ENCODE measurements around the gene THADA. TPM values are rescaled to one million over a fixed set of nuclear protein-coding genes. Genes with fewer than 3 reads are reported as not detected.
A peak's percentile ranks its signal among the peaks of the same experiment; 100 is the strongest.
"Not testable (repeated sequence)": the region's sequence is repeated elsewhere in the genome, so short reads cannot be mapped to it uniquely, and the experiment has no call there.

The THADA gene
- polyA plus RNA-seq, 4 donors: 32.5 to 38.4 (median 33.5) TPM

DNA sequence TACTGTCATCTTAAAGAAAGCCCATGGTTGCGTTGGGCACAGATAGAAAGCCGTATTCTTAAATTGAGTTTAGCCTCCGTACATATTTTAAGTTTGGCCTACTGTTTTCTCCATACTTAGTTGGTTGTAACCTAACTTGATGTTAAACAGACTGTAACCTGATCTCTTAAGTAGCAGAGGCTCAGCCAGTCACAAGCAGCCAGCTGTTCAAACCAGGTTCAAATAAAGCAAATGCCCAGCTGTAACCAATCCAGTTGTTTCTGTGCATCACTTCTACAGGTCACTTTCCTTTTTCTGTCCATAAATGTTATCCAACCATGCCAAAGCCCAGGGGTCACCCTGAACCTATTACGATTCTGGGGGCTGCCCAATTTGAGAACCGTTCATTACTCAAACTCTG lies 10.0 kb upstream of the THADA start:
- no peak for DNase-seq (ENCODE audit: low read depth in 4 of 4, low spot score in 2 of 4)

DNA sequence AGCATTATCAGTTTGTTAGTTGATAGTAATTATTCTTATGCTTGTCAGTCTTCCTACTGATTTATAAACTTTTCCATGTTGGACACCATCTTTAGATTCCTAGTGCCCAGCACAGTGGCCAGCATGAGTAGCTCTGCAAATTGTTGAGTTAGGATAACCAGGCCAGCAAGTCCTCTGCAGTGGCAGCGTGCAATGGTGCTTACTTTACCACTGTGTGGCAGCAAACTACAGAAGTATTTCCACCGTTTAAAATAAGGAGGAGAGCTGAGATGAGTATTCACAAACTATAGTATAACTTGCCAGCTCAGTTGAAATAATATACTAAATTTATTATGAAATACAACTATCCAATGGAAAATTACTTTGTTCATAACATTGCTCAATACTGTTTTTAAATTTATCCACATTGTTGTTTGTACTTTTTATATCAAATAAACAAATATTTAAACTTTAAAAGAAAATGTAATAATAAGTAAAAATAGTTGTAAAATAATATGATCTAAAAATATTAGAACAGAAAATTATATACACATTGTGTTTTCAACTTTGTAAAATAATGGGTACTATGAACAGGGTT lies 9.3 kb upstream of the THADA start:
- no peak for DNase-seq (ENCODE audit: low read depth in 4 of 4, low spot score in 2 of 4)

DNA sequence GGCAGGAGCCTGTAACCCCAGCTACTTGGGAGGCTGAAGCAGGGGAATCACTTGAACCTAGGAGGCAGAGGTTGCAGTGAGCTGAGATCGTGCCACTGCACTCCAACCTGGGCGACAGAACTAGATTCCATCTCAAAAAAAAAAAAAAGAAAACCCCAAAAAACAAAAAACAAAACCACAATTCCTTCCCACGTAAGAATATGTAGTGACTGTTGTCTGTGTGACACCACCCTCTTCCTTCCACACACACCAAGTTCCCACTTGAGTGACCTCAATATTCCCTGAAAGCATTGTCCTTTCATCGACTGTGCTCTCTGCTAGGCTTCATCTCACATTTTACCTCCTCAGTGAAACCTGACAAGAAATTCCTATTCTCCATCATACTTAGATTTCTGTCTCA lies 8.8 kb upstream of the THADA start:
- DNase-seq (ENCODE audit: low read depth in 4 of 4, low spot score in 2 of 4): no peak

GRCh38 chr2:43600596-43600995 lies 4.8 kb upstream of the THADA start:
- not testable (repeated sequence) for DNase-seq (ENCODE audit: low read depth in 4 of 4, low spot score in 2 of 4)

- no peak for DNase-seq (ENCODE audit: low read depth in 4 of 4, low spot score in 2 of 4)
Measured at GRCh38 chr2:43594875-43595274, 963 bp downstream of the THADA start.

DNA sequence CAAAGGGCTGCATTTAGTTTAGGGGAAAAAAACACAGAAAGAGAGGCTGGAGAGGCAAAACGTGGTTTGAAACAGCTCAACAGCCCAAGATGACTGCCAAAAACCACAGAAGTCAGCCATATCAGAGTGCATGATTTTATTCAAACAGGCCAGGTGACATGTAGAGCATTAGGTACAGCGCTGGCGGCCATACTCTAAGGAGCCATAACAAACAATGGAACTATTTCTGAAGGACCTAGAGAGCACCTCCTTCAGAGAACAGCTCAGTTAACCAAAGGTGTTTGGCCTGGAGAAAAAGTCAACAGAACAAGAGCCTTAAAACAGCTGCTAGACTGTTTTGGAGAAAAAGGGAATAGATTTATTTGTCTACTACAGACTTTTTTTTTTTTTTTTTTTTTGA lies 2.6 kb downstream of the THADA start:
- DNase-seq (ENCODE audit: low read depth in 4 of 4, low spot score in 2 of 4): no peak

DNA sequence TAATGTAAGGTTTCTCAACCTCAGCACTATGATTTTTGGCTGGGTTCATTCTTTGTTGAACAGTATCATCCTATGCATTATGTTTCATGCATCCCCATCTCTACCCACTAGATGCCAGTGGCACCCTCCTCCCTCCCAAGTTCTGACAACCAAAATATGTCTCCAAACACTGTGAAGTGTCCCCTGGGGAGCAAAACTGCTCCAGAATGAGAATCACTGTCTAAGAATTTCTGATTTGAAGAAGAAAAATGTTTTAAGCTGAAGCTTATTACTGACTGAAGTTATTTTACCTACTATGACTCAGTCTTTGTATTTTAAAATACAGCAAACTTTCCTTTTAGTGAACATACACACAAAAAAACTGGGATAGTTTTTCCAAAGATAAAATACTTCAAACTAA lies 3.4 kb downstream of the THADA start:
- no peak for DNase-seq (ENCODE audit: low read depth in 4 of 4, low spot score in 2 of 4)

DNA sequence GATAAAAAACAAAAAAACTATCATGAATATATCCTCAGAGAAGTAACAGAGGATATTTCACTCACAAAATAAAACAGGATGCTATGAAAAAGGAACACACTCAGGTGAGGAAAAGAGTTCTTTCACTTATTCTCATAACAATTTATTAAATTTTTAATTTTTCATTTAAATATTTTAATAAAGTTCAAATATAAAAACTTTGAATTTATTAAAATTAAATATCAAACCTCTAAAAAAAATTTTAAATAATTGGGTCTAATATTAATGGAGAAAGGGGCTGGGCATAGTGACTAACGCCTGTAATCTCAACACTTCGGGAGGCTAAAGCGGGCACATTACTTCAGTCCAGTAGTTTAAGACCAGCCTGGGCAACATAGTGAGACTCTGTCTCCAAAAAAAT lies 10.1 kb downstream of the THADA start:
- no peak for DNase-seq (ENCODE audit: low read depth in 4 of 4, low spot score in 2 of 4)

DNA sequence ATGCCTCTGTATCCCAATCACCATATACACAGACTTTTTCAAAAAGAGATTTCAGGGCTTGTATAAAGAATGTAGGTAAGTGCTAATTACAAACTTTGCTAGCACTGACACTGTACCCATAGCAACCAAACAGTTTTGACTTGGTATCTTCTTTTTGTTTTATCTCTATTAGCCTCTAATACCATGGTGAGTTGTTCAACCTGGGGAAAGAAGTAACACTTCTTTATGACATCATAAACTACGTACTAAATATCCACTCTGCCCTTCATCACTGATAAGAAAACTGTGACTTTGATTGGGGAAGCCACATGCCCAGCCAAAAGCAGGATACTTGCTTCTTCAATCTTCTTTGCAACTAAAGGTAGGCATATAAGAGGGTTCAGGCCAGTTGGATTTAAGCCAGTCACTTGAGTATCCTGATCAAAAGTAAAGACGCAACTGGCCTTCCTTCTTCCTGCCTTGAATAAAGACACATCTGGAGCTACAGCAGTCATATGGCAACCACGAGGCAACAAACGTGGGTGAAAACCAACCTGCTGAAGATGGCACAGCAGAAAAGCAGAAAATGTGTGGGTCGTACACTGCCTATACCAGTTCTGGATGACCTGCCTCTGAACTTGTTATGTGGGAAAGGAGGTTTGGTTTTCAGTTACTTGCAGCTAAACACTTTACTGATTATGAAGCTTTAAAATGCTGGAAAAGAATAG lies 16.4 kb downstream of the THADA start:
- DNase-seq (ENCODE audit: low read depth in 4 of 4, low spot score in 2 of 4): no peak

DNA sequence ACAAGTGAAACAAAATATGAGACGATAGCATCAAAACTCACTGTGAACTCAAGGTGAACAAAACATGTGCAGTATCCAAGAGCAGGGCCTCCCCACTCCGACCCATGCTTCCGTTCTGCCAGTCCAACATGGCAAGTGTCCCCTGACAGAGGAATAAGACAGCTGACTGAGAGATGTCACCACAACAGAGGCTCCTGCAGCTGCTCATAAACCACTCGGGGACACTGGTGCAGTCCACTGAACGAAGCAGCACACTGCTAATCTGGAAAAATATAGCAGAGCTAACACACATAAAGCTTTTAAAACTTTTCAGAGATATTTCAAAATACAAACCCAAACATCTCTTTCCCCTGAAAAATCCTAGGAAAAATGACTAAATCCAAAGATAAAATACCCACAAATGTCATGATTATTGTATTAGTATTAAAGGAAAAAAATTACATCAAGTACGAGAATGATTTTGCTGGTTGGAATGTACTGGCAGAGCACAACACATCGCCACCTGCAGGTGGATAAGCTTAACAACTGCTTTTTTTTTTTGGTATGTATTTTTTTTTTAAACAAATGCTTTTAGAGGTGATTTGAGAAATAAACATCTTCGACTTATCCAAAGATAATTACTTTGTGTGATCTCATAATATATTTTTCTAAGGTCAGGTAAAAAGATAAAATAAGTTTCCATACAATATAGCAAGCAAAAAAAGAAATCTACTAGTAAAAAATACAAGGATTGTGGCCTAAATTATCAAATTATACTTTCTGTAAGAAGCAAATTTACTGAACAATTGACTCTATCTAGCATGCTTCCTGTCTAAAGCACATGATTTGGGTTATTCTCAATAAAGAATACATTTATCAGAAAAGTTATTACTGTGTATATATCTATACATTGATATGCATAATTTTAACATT lies 18.6 kb downstream of the THADA start:
- DNase-seq (ENCODE audit: low read depth in 4 of 4, low spot score in 2 of 4): peak in 3 of 4 donors; percentile 10 to 27 (median 18)

DNA sequence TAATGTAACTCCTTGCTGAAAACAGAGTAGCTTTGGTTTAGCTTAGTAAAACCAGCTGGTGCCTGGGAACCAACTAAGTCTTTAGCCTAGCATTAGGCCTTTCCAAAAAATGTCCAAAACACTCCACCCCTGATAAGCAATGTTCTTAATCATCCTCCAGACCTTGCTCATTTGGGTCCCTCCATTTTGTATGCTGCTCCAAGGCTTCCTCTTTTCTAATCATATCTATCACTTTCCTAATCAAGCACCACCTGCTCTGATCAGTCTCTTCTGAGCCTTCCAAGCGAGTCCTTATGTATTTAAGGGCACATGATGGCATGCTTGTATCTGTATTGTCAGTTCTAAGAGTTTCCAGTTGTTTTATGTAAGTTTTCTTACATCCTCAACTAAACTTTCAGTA lies 23.6 kb downstream of the THADA start:
- DNase-seq (ENCODE audit: low read depth in 4 of 4, low spot score in 2 of 4): no peak

DNA sequence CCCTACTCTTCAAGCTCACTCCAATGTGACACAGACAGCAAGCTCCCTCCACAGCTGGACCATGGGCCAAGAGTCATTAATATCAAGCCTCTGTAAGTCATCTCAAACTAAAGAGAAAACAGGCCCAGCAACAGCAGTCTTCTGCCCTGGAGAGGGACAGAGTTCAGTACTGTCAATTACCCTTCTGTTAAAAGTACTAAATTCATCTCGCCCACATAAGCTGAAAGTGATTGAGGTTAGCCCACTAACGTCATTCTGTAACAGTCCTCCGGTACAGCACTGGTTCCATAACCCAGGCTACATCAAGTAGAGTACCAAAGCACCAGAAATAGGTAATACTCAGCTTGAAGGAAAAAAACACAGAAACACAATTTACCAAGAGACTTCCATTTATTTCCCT lies 25.9 kb downstream of the THADA start:
- DNase-seq (ENCODE audit: low read depth in 4 of 4, low spot score in 2 of 4): no peak

- DNase-seq (ENCODE audit: low read depth in 4 of 4, low spot score in 2 of 4): no peak
Measured at GRCh38 chr2:43568228-43568627, 27.6 kb downstream of the THADA start.

- DNase-seq (ENCODE audit: low read depth in 4 of 4, low spot score in 2 of 4): no peak
Measured at GRCh38 chr2:43566461-43566729, 29.4 kb downstream of the THADA start.

- no peak for DNase-seq (ENCODE audit: low read depth in 4 of 4, low spot score in 2 of 4)
Measured at GRCh38 chr2:43563679-43564078, 32.2 kb downstream of the THADA start.

GRCh38 chr2:43560231-43560547 lies 35.6 kb downstream of the THADA start:
- DNase-seq (ENCODE audit: low read depth in 4 of 4, low spot score in 2 of 4): no peak

GRCh38 chr2:43559391-43560230 lies 36.2 kb downstream of the THADA start:
- DNase-seq (ENCODE audit: low read depth in 4 of 4, low spot score in 2 of 4): no peak

DNA sequence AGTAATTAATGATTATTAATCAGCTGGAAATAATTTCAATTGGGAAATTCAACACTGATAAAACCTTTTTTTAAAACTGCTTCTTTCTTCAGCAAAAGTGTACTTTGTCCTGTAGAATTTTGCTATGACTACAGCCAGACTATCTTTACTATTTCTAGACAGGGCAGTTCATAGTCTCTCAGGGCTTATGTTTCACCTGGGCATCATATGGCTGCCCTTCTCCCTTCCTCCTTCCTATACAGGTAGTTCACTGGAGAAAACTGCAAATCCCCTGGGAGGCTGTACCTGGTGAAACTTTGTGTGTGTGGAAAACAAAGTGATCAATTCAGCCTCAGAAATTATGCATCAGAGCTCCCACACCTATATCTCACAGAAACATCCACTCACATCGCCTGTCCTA lies 38.6 kb downstream of the THADA start:
- DNase-seq (ENCODE audit: low read depth in 4 of 4, low spot score in 2 of 4): no peak

- no peak for DNase-seq (ENCODE audit: low read depth in 4 of 4, low spot score in 2 of 4)
Measured at GRCh38 chr2:43556256-43556655, 39.6 kb downstream of the THADA start.

- DNase-seq (ENCODE audit: low read depth in 4 of 4, low spot score in 2 of 4): no peak
Measured at GRCh38 chr2:43553341-43553855, 42.4 kb downstream of the THADA start.

DNA sequence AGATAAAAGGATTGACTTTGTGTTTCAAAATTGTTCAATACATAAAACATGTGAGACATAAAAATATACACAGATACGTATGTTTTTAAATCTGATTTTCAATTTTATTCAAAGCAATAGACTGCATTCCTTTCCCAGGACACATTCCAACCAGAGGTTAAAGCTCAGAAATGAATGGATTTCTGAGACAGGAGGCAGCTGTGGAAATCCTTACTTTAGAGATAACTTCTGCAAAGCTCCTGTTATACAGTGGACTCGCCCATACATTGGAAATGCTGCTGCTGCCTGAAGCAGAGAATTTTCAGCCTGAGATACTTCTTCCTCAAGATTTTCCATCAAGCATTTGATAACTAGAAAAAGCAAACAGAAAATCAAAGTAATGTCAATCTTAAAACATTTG lies 43.8 kb downstream of the THADA start:
- DNase-seq (ENCODE audit: low read depth in 4 of 4, low spot score in 2 of 4): no peak

Measured in left renal cortex interstitium (tissue), 4 donors.